ENCODE data around the gene SMIM33.
"Not testable (repeated sequence)": the region's sequence is repeated elsewhere in the genome, so short reads cannot be mapped to it uniquely, and the experiment has no call there.

SMIM33 gene

DNA sequence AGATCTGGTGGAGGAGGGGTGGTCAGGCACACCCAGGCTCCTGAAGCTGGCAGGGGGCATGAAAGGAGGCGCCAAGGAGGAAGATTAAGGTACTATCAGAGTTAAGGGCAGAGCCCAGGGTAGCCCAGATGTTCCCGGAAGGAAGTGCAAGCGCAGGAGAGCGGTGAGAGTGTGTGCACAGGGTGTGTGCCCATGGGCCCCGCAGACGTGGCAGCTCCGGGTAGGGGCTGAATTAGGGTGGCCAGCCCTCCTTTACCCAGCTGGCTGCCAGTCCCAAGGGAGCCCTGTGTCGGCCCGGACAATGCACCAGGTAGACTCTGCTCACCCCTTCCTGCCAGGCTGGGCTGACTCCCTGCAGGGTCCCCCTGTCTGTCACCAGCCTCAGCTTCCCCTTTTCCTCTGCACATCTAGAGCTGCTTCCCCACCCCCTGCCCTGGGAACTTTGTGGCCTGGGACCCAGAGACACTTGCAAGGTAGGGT, at the start of gene SMIM33:
Gene SMIM33 (plus strand): TSS at position 184 of the 480 bp plus-strand sequence. CDS start 118 bp downstream, at position 302.
- no peak for DNase-seq (ENCODE audit: low read depth)

DNA sequence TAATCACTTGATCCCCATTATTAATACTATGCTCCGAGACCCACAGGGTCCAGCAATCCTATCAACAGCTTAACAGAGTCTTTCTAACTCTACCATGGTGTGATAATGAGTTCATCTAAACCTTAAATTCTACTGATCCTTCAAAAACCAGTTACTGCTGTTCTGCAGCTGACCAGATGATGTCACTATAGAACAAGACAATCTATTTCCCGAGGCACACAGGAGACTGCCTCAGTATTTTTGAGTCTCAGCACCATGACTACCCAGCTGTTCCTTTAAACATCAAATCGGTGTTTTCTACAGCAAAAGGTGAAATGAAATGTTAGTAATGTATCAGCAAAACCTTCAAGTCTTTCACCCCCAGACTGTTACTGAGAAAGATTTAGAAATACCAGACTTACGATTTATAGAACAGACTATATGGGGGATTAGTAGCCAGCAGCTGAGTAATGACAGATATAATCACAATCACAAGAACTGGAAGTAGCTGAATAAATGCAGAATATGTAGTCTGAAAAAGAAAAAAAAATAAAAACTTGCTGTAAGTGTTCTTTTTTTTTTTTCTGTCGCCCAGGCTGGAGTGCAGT, 48.4 kb upstream of the SMIM33 start:
- DNase-seq (ENCODE audit: low read depth): no peak

DNA sequence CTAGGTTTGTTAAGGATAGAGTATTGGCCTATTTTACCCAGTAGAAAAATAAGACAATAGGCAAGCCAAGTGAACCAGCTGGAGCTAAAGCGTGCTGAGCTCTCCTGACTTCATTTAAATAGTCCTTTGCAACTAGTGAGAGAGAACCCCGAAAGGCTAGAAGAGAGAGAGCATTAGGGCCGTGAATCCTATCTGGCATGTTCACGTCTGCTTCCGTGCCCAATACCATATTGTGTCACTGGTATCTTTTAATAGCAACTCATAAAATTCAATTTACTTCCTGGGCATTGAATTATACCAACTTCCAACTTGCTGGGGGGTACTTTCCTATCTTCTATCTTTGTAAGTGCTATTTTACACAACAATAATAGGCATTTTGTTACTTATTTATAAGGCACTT, 45.3 kb upstream of the SMIM33 start:
- DNase-seq (ENCODE audit: low read depth): no peak

- no peak for DNase-seq (ENCODE audit: low read depth)
These were observed 44.5 kb upstream of the SMIM33 start for GRCh38 chr5:139426203-139426885.

GRCh38 chr5:139430015-139430414, 40.8 kb upstream of the SMIM33 start:
- DNase-seq (ENCODE audit: low read depth): no peak

DNA sequence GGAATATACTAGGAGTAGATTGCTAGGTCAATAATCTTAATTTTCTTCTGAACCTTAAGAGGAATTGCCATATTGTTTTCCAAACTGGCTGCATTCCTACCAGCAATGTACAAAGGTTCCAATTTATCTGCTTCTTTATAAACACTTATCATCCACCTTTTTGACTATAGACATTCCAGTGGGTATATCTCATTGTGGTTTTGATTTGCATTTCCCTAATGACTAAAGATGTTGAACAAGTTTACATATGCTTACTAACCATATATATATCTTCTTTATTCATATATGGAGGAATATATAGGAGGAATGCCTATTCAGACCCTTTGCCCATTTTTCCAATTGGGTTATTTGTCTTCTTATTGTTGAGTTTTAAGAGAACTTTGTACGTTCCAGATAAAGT, 39.1 kb upstream of the SMIM33 start:
- no peak for DNase-seq (ENCODE audit: low read depth)

GRCh38 chr5:139435676-139436075, 35.1 kb upstream of the SMIM33 start:
- DNase-seq (ENCODE audit: low read depth): no peak

- DNase-seq (ENCODE audit: low read depth): no peak
These were observed 32.1 kb upstream of the SMIM33 start for GRCh38 chr5:139438707-139439012.

GRCh38 chr5:139439013-139439903, 31.5 kb upstream of the SMIM33 start, which contains the start of gene DNAJC18:
DNAJC18 (minus strand) TSS chr5:139439525; CDS start chr5:139439445, 80 bp downstream.
- peak; percentile 74 for DNase-seq (ENCODE audit: low read depth)

DNA sequence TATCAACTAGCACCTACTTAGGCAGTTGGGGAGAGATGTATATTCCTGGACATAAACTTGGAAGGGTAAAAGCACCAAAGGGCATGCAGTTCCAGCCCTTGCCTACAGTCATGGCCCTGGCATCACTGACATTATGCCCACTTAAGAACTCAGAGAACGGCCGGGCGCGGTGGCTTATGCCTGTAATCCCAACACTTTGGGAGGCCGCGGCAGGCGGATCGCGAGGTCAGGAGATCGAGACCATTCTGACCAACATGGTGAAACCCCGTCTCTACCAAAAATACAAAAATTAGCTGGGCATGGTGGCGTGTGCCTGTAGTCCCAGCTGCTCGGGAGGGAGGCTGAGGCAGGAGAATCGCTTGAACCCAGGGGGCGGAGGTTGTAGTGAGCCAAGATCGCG, 30.4 kb upstream of the SMIM33 start:
- DNase-seq (ENCODE audit: low read depth): not testable (repeated sequence)

- DNase-seq (ENCODE audit: low read depth): no peak
These were observed 26.9 kb upstream of the SMIM33 start for GRCh38 chr5:139443831-139444453.

DNA sequence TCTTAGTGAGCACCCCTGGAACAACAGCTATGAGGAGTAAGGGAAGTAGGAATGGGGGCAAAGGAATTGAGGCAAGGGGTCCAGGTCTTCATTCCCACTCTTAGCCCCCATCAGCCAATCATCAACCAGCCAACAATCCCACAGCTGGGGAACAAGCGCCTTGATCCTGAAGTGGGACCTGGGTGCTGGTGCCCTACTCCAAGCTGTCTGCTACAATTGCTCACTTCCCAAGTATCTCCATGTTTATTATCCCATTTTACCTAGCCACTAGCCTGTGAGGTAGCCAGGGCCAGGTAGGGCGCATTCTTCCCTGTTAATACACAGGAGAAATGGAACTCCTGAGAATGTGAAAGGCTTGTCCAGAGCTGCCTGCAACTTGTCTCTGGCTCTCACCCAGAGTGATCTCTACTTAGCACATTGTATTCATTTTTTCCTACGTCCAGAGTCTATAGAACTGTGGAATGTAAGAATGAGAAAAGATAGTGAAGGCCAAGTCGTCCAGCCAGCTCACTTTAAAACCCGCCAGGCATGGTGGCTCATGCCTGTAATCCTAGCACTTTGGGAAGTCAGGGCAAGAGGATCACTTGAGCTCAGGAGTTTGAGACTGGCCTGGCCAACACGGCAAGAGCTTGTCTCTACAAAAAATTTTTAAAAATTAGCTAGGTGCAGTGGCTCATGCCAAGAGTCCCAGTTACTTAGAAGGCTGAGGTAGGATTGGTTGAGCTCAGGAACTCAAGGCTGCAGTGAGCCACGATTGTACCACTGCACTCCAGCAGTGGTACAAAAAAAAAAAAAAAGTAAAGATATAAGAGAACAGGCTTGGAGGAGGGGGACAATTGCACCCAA, 25.3 kb upstream of the SMIM33 start:
- DNase-seq (ENCODE audit: low read depth): no peak

GRCh38 chr5:139446956-139447779, 23.6 kb upstream of the SMIM33 start:
- DNase-seq (ENCODE audit: low read depth): no peak

DNA sequence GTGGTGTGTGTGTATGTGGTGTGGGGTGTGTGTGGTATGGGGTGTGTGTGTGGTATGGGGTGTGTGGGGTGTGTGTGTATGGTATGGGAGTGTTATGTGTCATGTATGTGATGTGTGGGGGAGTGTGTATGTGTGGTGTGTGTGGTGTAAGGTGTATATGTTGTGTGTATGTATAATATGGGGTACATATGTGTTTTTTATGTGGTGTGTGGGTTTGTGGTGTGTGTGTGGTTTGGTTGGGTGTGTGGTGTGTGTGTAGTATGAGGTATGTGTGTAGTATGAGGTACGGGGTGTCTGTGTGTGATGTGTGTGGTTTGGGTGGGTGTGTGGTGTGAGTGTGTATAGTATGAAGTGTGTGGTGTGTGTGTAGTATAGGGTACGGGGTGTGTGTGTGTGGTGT, 19.6 kb upstream of the SMIM33 start:
- DNase-seq (ENCODE audit: low read depth): no peak

- no peak for DNase-seq (ENCODE audit: low read depth)
These were observed 18.7 kb upstream of the SMIM33 start for GRCh38 chr5:139451878-139452660.

GRCh38 chr5:139453683-139454567, 16.9 kb upstream of the SMIM33 start:
- no peak for DNase-seq (ENCODE audit: low read depth)

- DNase-seq (ENCODE audit: low read depth): no peak
These were observed 16.1 kb upstream of the SMIM33 start for GRCh38 chr5:139454568-139455290.

- no peak for DNase-seq (ENCODE audit: low read depth)
These were observed 14.0 kb upstream of the SMIM33 start for GRCh38 chr5:139456776-139457175.

Data from stimulated activated CD8-positive, alpha-beta memory T cell treated with anti-CD3 and anti-CD28 coated beads, Interleukin-15, amount 100 ng/mL, for 24 hours (primary cell).